HepG2 (cell line): ENCODE results near the gene UAP1L1. TPM values are rescaled to one million over a fixed set of nuclear protein-coding genes. Genes with fewer than 3 reads are reported as not detected.

ENCODE experiments used
- CAMTA2 ChIP-seq: sonication (generic); formaldehyde crosslinking; IDR thresholded peaks from 2 replicates; pipeline ENCODE4 v1.4.0; 2020; ENCODE audit warnings: mild to moderate bottlenecking, missing genetic modification reagents, borderline replicate concordance
- CHCHD3 ChIP-seq: sonication (generic); formaldehyde crosslinking; IDR thresholded peaks from 2 replicates; pipeline ENCODE4 v1.8.0; 2022; ENCODE audit warnings: mild to moderate bottlenecking, missing genetic modification reagents, moderate library complexity
- CREB1 ChIP-seq, 2 experiments: fragments of 450-650 bp in 1 of 2; IDR thresholded peaks; 2 replicates each; pipeline ENCODE4 v1.6.1; 2016 to 2017; ENCODE audit warnings: control low read depth in 1 of 2, mild to moderate bottlenecking in 1 of 2, missing compliant biosample characterization in 1 of 2, missing genetic modification characterization in 1 of 2
- EZH2 ChIP-seq: conservative IDR thresholded peaks from 2 replicates; pipeline ENCODE4 v1.6.1; 2012; ENCODE audit warnings: mild to moderate bottlenecking, low read depth, low read length, moderate library complexity
- HINFP ChIP-seq: sonication (generic); formaldehyde crosslinking; IDR thresholded peaks from 2 replicates; pipeline ENCODE4 v1.4.0; 2020; ENCODE audit warnings: low read depth, mild to moderate bottlenecking, missing genetic modification reagents
- IKZF5 ChIP-seq: IDR thresholded peaks from 2 replicates; pipeline ENCODE4 v1.6.1; 2018; ENCODE audit warnings: missing genetic modification reagents, mild to moderate bottlenecking, missing compliant biosample characterization
- KAT7 ChIP-seq: IDR thresholded peaks from 2 replicates; pipeline ENCODE4 v1.6.1; 2018; ENCODE audit warnings: borderline replicate concordance, missing compliant biosample characterization
- MBNL3 ChIP-seq: fragments of 250-450 bp; sonication (Bioruptor Pico); conservative IDR thresholded peaks from 2 replicates; pipeline ENCODE4 v1.8.0; 2022; ENCODE audit warnings: mild to moderate bottlenecking, inconsistent platforms
- MLLT10 ChIP-seq: sonication (generic); formaldehyde crosslinking; IDR thresholded peaks from 2 replicates; pipeline ENCODE4 v1.4.0; 2020; ENCODE audit warnings: missing genetic modification reagents
- PAX8 ChIP-seq: sonication (generic); formaldehyde crosslinking; IDR thresholded peaks from 2 replicates; pipeline ENCODE4 v1.8.0; 2022; ENCODE audit warnings: mild to moderate bottlenecking, missing genetic modification reagents, borderline replicate concordance
- REPIN1 ChIP-seq: sonication (generic); formaldehyde crosslinking; IDR thresholded peaks from 2 replicates; pipeline ENCODE4 v1.8.0; 2022; ENCODE audit warnings: missing genetic modification reagents, low read depth, mild to moderate bottlenecking, borderline replicate concordance
- RXRB ChIP-seq: IDR thresholded peaks from 2 replicates; pipeline ENCODE4 v1.6.1; 2016; ENCODE audit warnings: borderline replicate concordance, missing genetic modification reagents, missing compliant biosample characterization
- SKI ChIP-seq: fragments of 450-650 bp; IDR thresholded peaks from one replicate; pipeline ENCODE4 v1.6.1; 2018; ENCODE audit warnings: mild to moderate bottlenecking; ENCODE audit not compliant: partially characterized antibody
- ZFP1 ChIP-seq: IDR thresholded peaks from 2 replicates; pipeline ENCODE4 v1.6.1; 2016
- ZFP37 ChIP-seq: sonication (generic); formaldehyde crosslinking; IDR thresholded peaks from 2 replicates; pipeline ENCODE4 v1.4.0; 2020; ENCODE audit warnings: missing genetic modification reagents, borderline replicate concordance
- ZKSCAN5 ChIP-seq: sonication (generic); formaldehyde crosslinking; IDR thresholded peaks from 2 replicates; pipeline ENCODE4 v1.5.1; 2020; ENCODE audit warnings: mild to moderate bottlenecking, missing genetic modification reagents
- ZMYM4 ChIP-seq: sonication (generic); formaldehyde crosslinking; IDR thresholded peaks from 2 replicates; pipeline ENCODE4 v1.8.1; 2023; ENCODE audit warnings: mild to moderate bottlenecking, missing genetic modification reagents
- ZNF547 ChIP-seq: sonication (generic); formaldehyde crosslinking; IDR thresholded peaks from 2 replicates; pipeline ENCODE4 v1.5.1; 2020; ENCODE audit warnings: mild to moderate bottlenecking, missing genetic modification reagents
- ZNF552 ChIP-seq: sonication (generic); formaldehyde crosslinking; IDR thresholded peaks from 2 replicates; pipeline ENCODE4 v1.9.0; 2022; ENCODE audit warnings: missing genetic modification reagents, mild to moderate bottlenecking, borderline replicate concordance
- ZNF557 ChIP-seq: sonication (generic); formaldehyde crosslinking; IDR thresholded peaks from 2 replicates; pipeline ENCODE4 v1.4.0; 2020; ENCODE audit warnings: missing genetic modification reagents
- ZNF891 ChIP-seq: sonication (generic); formaldehyde crosslinking; IDR thresholded peaks from 2 replicates; pipeline ENCODE4 v1.5.0; 2020; ENCODE audit warnings: mild to moderate bottlenecking, missing genetic modification reagents
- polyA plus RNA-seq, 8 experiments: library from polyadenylated mRNA; depleted of rRNA in 3 of 8; stranded (reverse) in 7 of 8; unstranded in 1 of 8; fragments of >200 nt; fragmentation: Illumina TruSeq in 4 of 8; extraction: Trizol in 4 of 8; gene quantifications; 2 replicates each; pipeline versions ENCODE4 v1.2.1 to v1.2.3, GENCODE V29; 2011 to 2016; ENCODE audit warnings: low read depth in 4 of 8, missing spikeins in 1 of 8, mixed read lengths in 1 of 8; ENCODE audit not compliant: insufficient read depth in 1 of 8
- total RNA-seq, 5 experiments: library from RNA; depleted of rRNA; stranded (reverse); fragments of >200 nt; fragmentation: Illumina TruSeq; extraction: Trizol; gene quantifications; 2 replicates each; pipeline ENCODE4 v1.2.3, GENCODE V29; 2016; ENCODE audit warnings: low read depth in 1 of 5
- TF ChIP-seq, protein P1 (sequence below): sonication (generic); formaldehyde crosslinking; IDR thresholded peaks from 2 replicates; pipeline ENCODE4 v1.5.1; 2020; ENCODE audit warnings: mild to moderate bottlenecking, missing genetic modification reagents, borderline replicate concordance
- TF ChIP-seq, protein P2 (sequence below): sonication (generic); formaldehyde crosslinking; IDR thresholded peaks from 2 replicates; pipeline ENCODE4 v1.4.0; 2020; ENCODE audit warnings: missing genetic modification reagents, borderline replicate concordance

UAP1L1 gene
- total and polyA plus RNA-seq, 2 of the 13 experiments (the other 11 are each of a cell fraction or from before 2014, with no cell fraction given) = 5.4 to 6.4 TPM

GRCh38 chr9:137128862-137129455, 51.6 kb downstream of the UAP1L1 start (continued):
- no peak for TF ChIP-seq PAX8
- TF ChIP-seq, protein P1, sequence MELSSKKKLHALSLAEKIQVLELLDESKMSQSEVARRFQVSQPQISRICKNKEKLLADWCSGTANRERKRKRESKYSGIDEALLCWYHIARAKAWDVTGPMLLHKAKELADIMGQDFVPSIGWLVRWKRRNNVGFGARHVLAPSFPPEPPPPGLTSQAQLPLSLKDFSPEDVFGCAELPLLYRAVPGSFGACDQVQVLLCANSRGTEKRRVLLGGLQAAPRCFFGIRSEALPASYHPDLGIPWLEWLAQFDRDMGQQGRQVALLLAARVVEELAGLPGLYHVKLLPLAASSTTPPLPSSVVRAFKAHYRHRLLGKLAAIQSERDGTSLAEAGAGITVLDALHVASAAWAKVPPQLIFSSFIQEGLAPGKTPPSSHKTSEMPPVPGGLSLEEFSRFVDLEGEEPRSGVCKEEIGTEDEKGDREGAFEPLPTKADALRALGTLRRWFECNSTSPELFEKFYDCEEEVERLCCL (CRISPR knock-in tag) = no peak
- no peak for TF ChIP-seq IKZF5 (CRISPR knock-in tag)
- TF ChIP-seq SKI = no peak
- no peak for TF ChIP-seq ZFP1 (CRISPR knock-in tag)
- TF ChIP-seq REPIN1 = 0 out of 2 replicates have a peak, but pooled peaks have one; percentile 5
- no peak for TF ChIP-seq ZFP37 (CRISPR knock-in tag)
- TF ChIP-seq ZNF891 (CRISPR knock-in tag) = no peak
- no peak for TF ChIP-seq ZNF557 (CRISPR knock-in tag)
- TF ChIP-seq ZKSCAN5 (CRISPR knock-in tag) = no peak
- TF ChIP-seq CREB1 (IDR thresholded peaks at IDR 0.05) = no peak
- TF ChIP-seq CREB1 (CRISPR knock-in tag; IDR thresholded peaks at IDR 0.05) = no peak
- peak; percentile 46 for TF ChIP-seq RXRB (CRISPR knock-in tag)
- no peak for TF ChIP-seq ZMYM4 (CRISPR knock-in tag)
- TF ChIP-seq, protein P2, sequence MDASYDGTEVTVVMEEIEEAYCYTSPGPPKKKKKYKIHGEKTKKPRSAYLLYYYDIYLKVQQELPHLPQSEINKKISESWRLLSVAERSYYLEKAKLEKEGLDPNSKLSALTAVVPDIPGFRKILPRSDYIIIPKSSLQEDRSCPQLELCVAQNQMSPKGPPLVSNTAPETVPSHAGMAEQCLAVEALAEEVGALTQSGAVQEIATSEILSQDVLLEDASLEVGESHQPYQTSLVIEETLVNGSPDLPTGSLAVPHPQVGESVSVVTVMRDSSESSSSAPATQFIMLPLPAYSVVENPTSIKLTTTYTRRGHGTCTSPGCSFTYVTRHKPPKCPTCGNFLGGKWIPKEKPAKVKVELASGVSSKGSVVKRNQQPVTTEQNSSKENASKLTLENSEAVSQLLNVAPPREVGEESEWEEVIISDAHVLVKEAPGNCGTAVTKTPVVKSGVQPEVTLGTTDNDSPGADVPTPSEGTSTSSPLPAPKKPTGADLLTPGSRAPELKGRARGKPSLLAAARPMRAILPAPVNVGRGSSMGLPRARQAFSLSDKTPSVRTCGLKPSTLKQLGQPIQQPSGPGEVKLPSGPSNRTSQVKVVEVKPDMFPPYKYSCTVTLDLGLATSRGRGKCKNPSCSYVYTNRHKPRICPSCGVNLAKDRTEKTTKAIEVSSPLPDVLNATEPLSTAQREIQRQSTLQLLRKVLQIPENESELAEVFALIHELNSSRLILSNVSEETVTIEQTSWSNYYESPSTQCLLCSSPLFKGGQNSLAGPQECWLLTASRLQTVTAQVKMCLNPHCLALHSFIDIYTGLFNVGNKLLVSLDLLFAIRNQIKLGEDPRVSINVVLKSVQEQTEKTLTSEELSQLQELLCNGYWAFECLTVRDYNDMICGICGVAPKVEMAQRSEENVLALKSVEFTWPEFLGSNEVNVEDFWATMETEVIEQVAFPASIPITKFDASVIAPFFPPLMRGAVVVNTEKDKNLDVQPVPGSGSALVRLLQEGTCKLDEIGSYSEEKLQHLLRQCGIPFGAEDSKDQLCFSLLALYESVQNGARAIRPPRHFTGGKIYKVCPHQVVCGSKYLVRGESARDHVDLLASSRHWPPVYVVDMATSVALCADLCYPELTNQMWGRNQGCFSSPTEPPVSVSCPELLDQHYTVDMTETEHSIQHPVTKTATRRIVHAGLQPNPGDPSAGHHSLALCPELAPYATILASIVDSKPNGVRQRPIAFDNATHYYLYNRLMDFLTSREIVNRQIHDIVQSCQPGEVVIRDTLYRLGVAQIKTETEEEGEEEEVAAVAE = no peak
- TF ChIP-seq ZNF552 (CRISPR knock-in tag) = no peak
- no peak for TF ChIP-seq HINFP
- no peak for TF ChIP-seq MBNL3 (CRISPR knock-in tag)
- TF ChIP-seq CHCHD3 (CRISPR knock-in tag) = no peak
- TF ChIP-seq KAT7 (CRISPR knock-in tag) = peak; percentile 71
- TF ChIP-seq MLLT10 (CRISPR knock-in tag) = no peak
- TF ChIP-seq CAMTA2 (CRISPR knock-in tag) = no peak
- no peak for TF ChIP-seq ZNF547 (CRISPR knock-in tag)
- no peak for TF ChIP-seq EZH2
